ENCODE results near the gene SERPINB8. TPM values are rescaled to one million over a fixed set of nuclear protein-coding genes. Genes with fewer than 3 reads are reported as not detected.

The SERPINB8 gene
- polyA plus RNA-seq, 1 donor (not counting 4 experiments of a cell fraction or from before 2014, with no cell fraction given), result 48.9 TPM

GRCh38 chr18:64027931-64028695, 58.2 kb downstream of the SERPINB8 start:
- no peaks in the 10 kb centered on the region for H3K79me2 ChIP-seq (ENCODE audit: control insufficient read depth, insufficient read depth, low read length)
- H3K36me3 ChIP-seq (ENCODE audit: control insufficient read depth in 2 of 2, extremely low read depth in 1 of 2, insufficient read depth in 2 of 2, low read length in 2 of 2), result no peaks in the 10 kb centered on the region
- TF ChIP-seq CTCF (optimal IDR thresholded peaks at IDR 0.05 in 1 of 3, IDR thresholded peaks at IDR 0.05 in 1 of 3, conservative IDR thresholded peaks at IDR 0.05 in 1 of 3; ENCODE audit: extremely low read depth in 1 of 3, insufficient read depth in 2 of 3, low read length in 3 of 3), result no peak
- TF ChIP-seq EZH2 (IDR thresholded peaks at IDR 0.05; ENCODE audit: low read length), result no peak
- dilution Hi-C loops (cut with MboI; ENCODE audit: extremely low pct_ligation_motif_present, low sequenced_read_pairs), result no loop called here
- no peak overlapping the region for H3K27ac ChIP-seq (ENCODE audit: control insufficient read depth, insufficient read depth, low read length)
- H3K4me2 ChIP-seq (ENCODE audit: control insufficient read depth, extremely low read depth, insufficient read depth, low read depth, low read length), result no peak overlapping the region
- FAIRE-seq (no peak), DNase-seq (ENCODE audit: low read depth, low spot score) (no peak)
- H3K4me3 ChIP-seq (ENCODE audit: control insufficient read depth in 2 of 3, extremely low read depth in 1 of 3, insufficient read depth in 2 of 3, low read depth in 1 of 3, low read length in 3 of 3), result no peak overlapping the region
- no peak overlapping the region for H2AFZ ChIP-seq (ENCODE audit: control insufficient read depth, low read length)
- H3K27me3 ChIP-seq (ENCODE audit: control insufficient read depth, extremely low read depth, insufficient read depth, low read length), result peaks cover 7% of the 10 kb centered on the region
- H3K9ac ChIP-seq (ENCODE audit: control insufficient read depth, extremely low read depth, insufficient read depth, low read length), result no peak overlapping the region
- no peaks in the 10 kb centered on the region for H3K9me1 ChIP-seq (ENCODE audit: control insufficient read depth, extremely low read depth, insufficient read depth, low read length)
- H3K9me3 ChIP-seq (ENCODE audit: control insufficient read depth, low read depth, low read length), result no peaks in the 10 kb centered on the region
- no peaks in the 10 kb centered on the region for H3K4me1 ChIP-seq (ENCODE audit: control insufficient read depth, extremely low read depth, insufficient read depth, low read length)
- no peaks in the 10 kb centered on the region for H4K20me1 ChIP-seq (ENCODE audit: control insufficient read depth, extremely low read depth, insufficient read depth, low read length)

- no peaks in the 10 kb centered on the region for H3K79me2 ChIP-seq (ENCODE audit: control insufficient read depth, insufficient read depth, low read length)
- dilution Hi-C loops (cut with MboI; ENCODE audit: extremely low pct_ligation_motif_present, low sequenced_read_pairs), result no loop called here
- H4K20me1 ChIP-seq (ENCODE audit: control insufficient read depth, extremely low read depth, insufficient read depth, low read length), result no peaks in the 10 kb centered on the region
- peaks cover 7% of the 10 kb centered on the region for H3K27me3 ChIP-seq (ENCODE audit: control insufficient read depth, extremely low read depth, insufficient read depth, low read length)
- H3K27ac ChIP-seq (ENCODE audit: control insufficient read depth, insufficient read depth, low read length), result no peak overlapping the region
- TF ChIP-seq EZH2 (IDR thresholded peaks at IDR 0.05; ENCODE audit: low read length), result no peak
- no peak for TF ChIP-seq CTCF (optimal IDR thresholded peaks at IDR 0.05 in 1 of 3, IDR thresholded peaks at IDR 0.05 in 1 of 3, conservative IDR thresholded peaks at IDR 0.05 in 1 of 3; ENCODE audit: extremely low read depth in 1 of 3, insufficient read depth in 2 of 3, low read length in 3 of 3)
- no peaks in the 10 kb centered on the region for H3K36me3 ChIP-seq (ENCODE audit: control insufficient read depth in 2 of 2, extremely low read depth in 1 of 2, insufficient read depth in 2 of 2, low read length in 2 of 2)
- no peaks in the 10 kb centered on the region for H3K9me3 ChIP-seq (ENCODE audit: control insufficient read depth, low read depth, low read length)
- no peaks in the 10 kb centered on the region for H3K9me1 ChIP-seq (ENCODE audit: control insufficient read depth, extremely low read depth, insufficient read depth, low read length)
- FAIRE-seq (no peak), DNase-seq (ENCODE audit: low read depth, low spot score) (no peak)
- H3K4me1 ChIP-seq (ENCODE audit: control insufficient read depth, extremely low read depth, insufficient read depth, low read length), result no peaks in the 10 kb centered on the region
- no peak overlapping the region for H3K4me3 ChIP-seq (ENCODE audit: control insufficient read depth in 2 of 3, extremely low read depth in 1 of 3, insufficient read depth in 2 of 3, low read depth in 1 of 3, low read length in 3 of 3)
- H2AFZ ChIP-seq (ENCODE audit: control insufficient read depth, low read length), result no peak overlapping the region
- no peak overlapping the region for H3K4me2 ChIP-seq (ENCODE audit: control insufficient read depth, extremely low read depth, insufficient read depth, low read depth, low read length)
- H3K9ac ChIP-seq (ENCODE audit: control insufficient read depth, extremely low read depth, insufficient read depth, low read length), result no peak overlapping the region
Measured at GRCh38 chr18:64029096-64029495, 59.2 kb downstream of the SERPINB8 start.
